Neural cell (in vitro differentiated cells): ENCODE results near the gene NKX2-8. TPM values are rescaled to one million over a fixed set of nuclear protein-coding genes. Genes with fewer than 3 reads are reported as not detected.

ENCODE experiments used
- H2AFZ ChIP-seq: fragments of 200-600, 300-800 bp; sonication (generic), shearing (Covaris generic); 2 replicates; pipeline ENCODE4 v1.6.0; 2014; ENCODE audit warnings: low read depth, mild to moderate bottlenecking, antibody characterized with exemption, low read length, moderate library complexity
- H3F3A ChIP-seq: fragments of 200-600 bp; shearing (Covaris generic); 2 replicates; pipeline ENCODE4 v1.6.1; 2016; ENCODE audit warnings: mild to moderate bottlenecking, moderate library complexity, mixed read lengths, antibody characterized with exemption, low read length; ENCODE audit not compliant: insufficient read depth, poor library complexity, severe bottlenecking
- H3K27ac ChIP-seq: fragments of 200-600, 300-800 bp; sonication (generic), shearing (Covaris generic); 2 replicates; pipeline ENCODE4 v1.5.1; 2014; ENCODE audit warnings: mild to moderate bottlenecking, low read length, moderate library complexity
- H3K27me3 ChIP-seq: fragments of 300-800, 200-600 bp; sonication (generic), shearing (Covaris generic); 2 replicates; pipeline ENCODE4 v1.6.0; 2014; ENCODE audit warnings: mild to moderate bottlenecking, low read depth, low read length, moderate library complexity; ENCODE audit not compliant: insufficient read depth
- H3K36me3 ChIP-seq: fragments of 300-800, 200-600 bp; sonication (generic), shearing (Covaris generic); 2 replicates; pipeline ENCODE4 v1.5.1; 2014; ENCODE audit warnings: mild to moderate bottlenecking, antibody characterized with exemption, low read length, moderate library complexity; ENCODE audit not compliant: insufficient read depth
- H3K4me2 ChIP-seq: fragments of 300-800, 200-600 bp; sonication (generic), shearing (Covaris generic); 2 replicates; pipeline ENCODE4 v1.6.0; 2014; ENCODE audit warnings: mild to moderate bottlenecking, low read length
- H3K4me3 ChIP-seq: fragments of 300-800, 200-600 bp; sonication (generic), shearing (Covaris generic); 2 replicates; pipeline ENCODE4 v1.5.1; 2014; ENCODE audit warnings: mild to moderate bottlenecking, low read length, moderate library complexity
- H3K79me2 ChIP-seq: fragments of 200-600 bp; shearing (Covaris generic); replicated peaks from 2 replicates; pipeline ENCODE4 v1.6.0; 2014; ENCODE audit warnings: mild to moderate bottlenecking, low read length, moderate library complexity; ENCODE audit not compliant: insufficient read depth
- H3K9ac ChIP-seq: fragments of 300-800, 200-600 bp; sonication (generic), shearing (Covaris generic); 2 replicates; pipeline ENCODE4 v1.6.1; 2016; ENCODE audit warnings: mild to moderate bottlenecking, low read length, mixed read lengths
- H3K9me2 ChIP-seq: fragments of 200-600 bp; shearing (Covaris generic); 2 replicates; pipeline ENCODE4 v1.6.1; 2016; ENCODE audit warnings: mild to moderate bottlenecking, low read length, mixed read lengths; ENCODE audit not compliant: insufficient read depth
- H3K9me3 ChIP-seq: fragments of 200-600, 300-800 bp; sonication (generic), shearing (Covaris generic); 2 replicates; pipeline ENCODE4 v1.6.1; 2016; ENCODE audit warnings: mild to moderate bottlenecking, mixed run types, low read length, moderate library complexity, mixed read lengths
- H4K20me1 ChIP-seq: fragments of 200-600 bp; shearing (Covaris generic); 2 replicates; pipeline ENCODE4 v1.6.1; 2016; ENCODE audit warnings: mild to moderate bottlenecking, mixed run types; ENCODE audit not compliant: insufficient read depth
- CTCF ChIP-seq: fragments of 450-650 bp; IDR thresholded peaks from 2 replicates; pipeline ENCODE4 v1.5.1; 2014; ENCODE audit warnings: antibody characterized with exemption, mild to moderate bottlenecking, moderate library complexity; ENCODE audit not compliant: poor library complexity, severe bottlenecking
- EP300 ChIP-seq: fragments of 450-650 bp; conservative IDR thresholded peaks from 2 replicates; pipeline ENCODE4 v1.6.1; 2014; ENCODE audit warnings: antibody characterized with exemption, mild to moderate bottlenecking, moderate library complexity; ENCODE audit not compliant: poor library complexity, severe bottlenecking
- EZH2 ChIP-seq: fragments of 200-600, 300-800 bp; shearing (Covaris generic), sonication (generic); IDR thresholded peaks from 2 replicates; pipeline ENCODE4 v1.6.1; 2014; ENCODE audit warnings: antibody characterized with exemption, low read length, borderline replicate concordance, mild to moderate bottlenecking; ENCODE audit not compliant: insufficient read depth, poor library complexity, severe bottlenecking
- MXI1 ChIP-seq: fragments of 450-650 bp; conservative IDR thresholded peaks from 2 replicates; pipeline ENCODE4 v1.6.1; 2014; ENCODE audit warnings: antibody characterized with exemption, mild to moderate bottlenecking; ENCODE audit not compliant: poor library complexity, severe bottlenecking
- POLR2AphosphoS5 ChIP-seq: IDR thresholded peaks from 2 replicates; pipeline ENCODE4 v1.6.1; 2012
- RAD21 ChIP-seq: fragments of 450-650 bp; conservative IDR thresholded peaks from 2 replicates; pipeline ENCODE4 v1.6.1; 2014; ENCODE audit warnings: antibody characterized with exemption, mild to moderate bottlenecking, moderate library complexity
- REST ChIP-seq: IDR thresholded peaks from 2 replicates; pipeline ENCODE4 v1.6.1; 2012; ENCODE audit warnings: borderline replicate concordance
- SMC3 ChIP-seq: fragments of 450-650 bp; conservative IDR thresholded peaks from 2 replicates; pipeline ENCODE4 v1.6.1; 2014; ENCODE audit warnings: antibody characterized with exemption, mild to moderate bottlenecking, moderate library complexity; ENCODE audit not compliant: poor library complexity
- TAF1 ChIP-seq: IDR thresholded peaks from 2 replicates; pipeline ENCODE4 v1.6.1; 2012; ENCODE audit warnings: low read depth
- polyA minus RNA-seq: library from RNA; depleted of rRNA, polyadenylated mRNA; stranded (reverse); fragments of >200 nt; gene quantifications from 2 replicates; pipeline ENCODE4 v1.2.3, GENCODE V29; 2014
- polyA plus RNA-seq: library from polyadenylated mRNA; depleted of rRNA; stranded (reverse); fragments of >200 nt; gene quantifications from 2 replicates; pipeline ENCODE4 v1.2.3, GENCODE V29; 2014

The NKX2-8 gene
- polyA plus RNA-seq (not detected in 2 replicates), polyA minus RNA-seq (not detected in 2 replicates)

GRCh38 chr14:36582011-36582873 is at the start of gene NKX2-8:
Gene NKX2-8, minus strand, starts transcription at chr14:36582614. Its CDS starts 225 bp downstream, at chr14:36582389.
- H2AFZ ChIP-seq = no peak within 1 kb of the TSS
- H3K9me2 ChIP-seq = no peaks in the 10 kb centered on the region
- H3K36me3 ChIP-seq = no peaks in the 10 kb centered on the region
- H3K27ac ChIP-seq = no peak within 1 kb of the TSS
- H3K27me3 ChIP-seq = peaks cover 100% of the 10 kb centered on the region
- TF ChIP-seq MXI1 (no peak), EZH2 (peak; percentile 94), REST (no peak)
- no peaks in the 10 kb centered on the region for H4K20me1 ChIP-seq
- H3K9ac ChIP-seq = peak within 1 kb of the TSS; percentile 29
- H3K4me2 ChIP-seq = peak within 1 kb of the TSS; percentile 80
- H3F3A ChIP-seq = no peaks in the 10 kb centered on the region
- H3K79me2 ChIP-seq = no peaks in the 10 kb centered on the region
- H3K9me3 ChIP-seq = peaks cover 7% of the 10 kb centered on the region
- H3K4me3 ChIP-seq = peak within 1 kb of the TSS; percentile 69

- H3K4me3 ChIP-seq = no peak overlapping the region
- H3K27ac ChIP-seq = no peak overlapping the region
- no peaks in the 10 kb centered on the region for H3F3A ChIP-seq
- TF ChIP-seq MXI1 (no peak), RAD21 (no peak), TAF1 (no peak), SMC3 (no peak), EP300 (no peak), CTCF (no peak), POLR2AphosphoS5 (no peak), EZH2 (no peak), REST (no peak)
- H3K27me3 ChIP-seq = no peaks in the 10 kb centered on the region
- no peaks in the 10 kb centered on the region for H3K36me3 ChIP-seq
- no peak overlapping the region for H2AFZ ChIP-seq
- no peak overlapping the region for H3K9ac ChIP-seq
- H3K4me2 ChIP-seq = no peak overlapping the region
- H4K20me1 ChIP-seq = no peaks in the 10 kb centered on the region
- no peaks in the 10 kb centered on the region for H3K9me2 ChIP-seq
- no peaks in the 10 kb centered on the region for H3K79me2 ChIP-seq
- H3K9me3 ChIP-seq = no peaks in the 10 kb centered on the region
Measured at GRCh38 chr14:36627981-36628380, 45.6 kb upstream of the NKX2-8 start.
